HEK293 (cell line): ENCODE measurements around the gene MLH1.
"Not testable (repeated sequence)": the region's sequence is repeated elsewhere in the genome, so short reads cannot be mapped to it uniquely, and the experiment has no call there.

Experiments
- CTCF ChIA-PET: fragments of 350-600 bp; formaldehyde crosslinking; extraction: SDS; loops from one replicate; lab custom pipeline; 2021; ENCODE audit warnings: antibody characterized with exemption; lab: Yijun Ruan, JAX
- POLR2A ChIA-PET: fragments of 300-600 bp; formaldehyde crosslinking; extraction: SDS; loops from one replicate; lab custom pipeline; 2020; ENCODE audit warnings: antibody characterized with exemption, inconsistent platforms; lab: Yijun Ruan, JAX
- H3K27ac ChIP-seq: fragments of 200-500 bp; sonication (Bioruptor generic); 2 replicates; pipeline ENCODE4 v1.5.1; 2014; ENCODE audit warnings: low read depth, low read length, control low read depth, inconsistent platforms; ENCODE audit errors: extremely low read depth
- H3K36me3 ChIP-seq, 2 experiments: fragments of 200-500 bp in 1 of 2; sonication (Bioruptor generic) in 1 of 2; 1 replicate in 1 of 2; 2 replicates in 1 of 2; pipeline ENCODE4 v1.5.1; 2014 to 2017; ENCODE audit warnings: inconsistent platforms in 2 of 2, low read length in 2 of 2; ENCODE audit not compliant: control insufficient read depth in 2 of 2, insufficient read depth in 1 of 2
- H3K4me1 ChIP-seq: fragments of 200-500 bp; sonication (Bioruptor generic); 2 replicates; pipeline ENCODE4 v1.5.1; 2014; ENCODE audit warnings: mild to moderate bottlenecking, low read length, inconsistent platforms; ENCODE audit not compliant: control insufficient read depth, insufficient read depth
- H3K4me3 ChIP-seq: 2 replicates; pipeline ENCODE4 v1.5.1; 2011; ENCODE audit warnings: low read depth, mild to moderate bottlenecking, control low read depth, low read length, moderate library complexity
- H3K9me3 ChIP-seq: fragments of 200-500 bp; sonication (Bioruptor generic); 2 replicates; pipeline ENCODE4 v1.5.1; 2014; ENCODE audit warnings: low read depth, low read length, inconsistent platforms; ENCODE audit not compliant: control insufficient read depth, insufficient read depth
- KLF16 ChIP-seq: fragments of 450-650 bp; formaldehyde crosslinking; IDR thresholded peaks from 2 replicates; pipeline ENCODE4 v1.5.1; 2017; ENCODE audit warnings: missing biosample characterization, missing genetic modification characterization
- PRDM10 ChIP-seq: fragments of 450-650 bp; formaldehyde crosslinking; IDR thresholded peaks from 2 replicates; pipeline ENCODE4 v1.5.1; 2016; ENCODE audit warnings: missing biosample characterization, missing genetic modification characterization
- PRDM2 ChIP-seq: fragments of 450-650 bp; formaldehyde crosslinking; IDR thresholded peaks from 2 replicates; pipeline ENCODE4 v1.5.1; 2016; ENCODE audit warnings: missing biosample characterization, missing genetic modification characterization, borderline replicate concordance
- SCRT1 ChIP-seq: fragments of 450-650 bp; formaldehyde crosslinking; IDR thresholded peaks from 2 replicates; pipeline ENCODE4 v1.5.1; 2016; ENCODE audit warnings: missing biosample characterization, missing genetic modification characterization, borderline replicate concordance
- SETDB1 ChIP-seq: IDR thresholded peaks from one replicate; pipeline ENCODE4 v1.6.1; 2017; ENCODE audit warnings: mild to moderate bottlenecking, low read length, moderate library complexity, mixed read lengths; ENCODE audit not compliant: insufficient read length
- ZBTB26 ChIP-seq: fragments of 450-650 bp; formaldehyde crosslinking; optimal IDR thresholded peaks from 2 replicates; pipeline ENCODE3; 2016; ENCODE audit warnings: missing biosample characterization, mild to moderate bottlenecking, missing genetic modification characterization
- ZFP3 ChIP-seq: fragments of 450-650 bp; formaldehyde crosslinking; IDR thresholded peaks from 2 replicates; pipeline ENCODE4 v1.5.1; 2016; ENCODE audit warnings: low read depth, missing biosample characterization, missing genetic modification characterization
- ZFP69B ChIP-seq: fragments of 450-650 bp; formaldehyde crosslinking; IDR thresholded peaks from 2 replicates; pipeline ENCODE4 v1.5.1; 2016; ENCODE audit warnings: missing biosample characterization, missing genetic modification characterization
- ZNF155 ChIP-seq: fragments of 450-650 bp; formaldehyde crosslinking; IDR thresholded peaks from 2 replicates; pipeline ENCODE4 v1.5.1; 2016; ENCODE audit warnings: missing biosample characterization, missing genetic modification characterization
- ZNF292 ChIP-seq: fragments of 450-650 bp; formaldehyde crosslinking; IDR thresholded peaks from 2 replicates; pipeline ENCODE4 v1.5.1; 2016; ENCODE audit warnings: low read depth, missing biosample characterization, missing genetic modification characterization, borderline replicate concordance
- ZNF510 ChIP-seq: fragments of 450-650 bp; formaldehyde crosslinking; IDR thresholded peaks from 2 replicates; pipeline ENCODE4 v1.5.1; 2018; ENCODE audit warnings: mild to moderate bottlenecking, missing genetic modification characterization, missing biosample characterization; ENCODE audit not compliant: insufficient replicate concordance
- ZNF747 ChIP-seq: fragments of 450-650 bp; formaldehyde crosslinking; IDR thresholded peaks from 2 replicates; pipeline ENCODE4 v1.5.1; 2016; ENCODE audit warnings: missing biosample characterization, missing genetic modification characterization
- ZNF791 ChIP-seq: fragments of 450-650 bp; formaldehyde crosslinking; IDR thresholded peaks from 2 replicates; pipeline ENCODE4 v1.5.1; 2016; ENCODE audit warnings: missing biosample characterization, missing genetic modification characterization
- TF ChIP-seq, protein P1 (sequence below): fragments of 450-650 bp; formaldehyde crosslinking; IDR thresholded peaks from 2 replicates; pipeline ENCODE4 v1.5.1; 2016; ENCODE audit warnings: missing biosample characterization, missing genetic modification characterization
- TF ChIP-seq, protein P2 (sequence below): fragments of 450-650 bp; formaldehyde crosslinking; IDR thresholded peaks from 2 replicates; pipeline ENCODE4 v1.5.1; 2016; ENCODE audit warnings: missing biosample characterization, missing genetic modification characterization
- TF ChIP-seq, protein P3 (sequence below): fragments of 450-650 bp; formaldehyde crosslinking; IDR thresholded peaks from 2 replicates; pipeline ENCODE4 v1.5.1; 2016; ENCODE audit warnings: missing biosample characterization, missing genetic modification characterization, borderline replicate concordance

The MLH1 gene

DNA sequence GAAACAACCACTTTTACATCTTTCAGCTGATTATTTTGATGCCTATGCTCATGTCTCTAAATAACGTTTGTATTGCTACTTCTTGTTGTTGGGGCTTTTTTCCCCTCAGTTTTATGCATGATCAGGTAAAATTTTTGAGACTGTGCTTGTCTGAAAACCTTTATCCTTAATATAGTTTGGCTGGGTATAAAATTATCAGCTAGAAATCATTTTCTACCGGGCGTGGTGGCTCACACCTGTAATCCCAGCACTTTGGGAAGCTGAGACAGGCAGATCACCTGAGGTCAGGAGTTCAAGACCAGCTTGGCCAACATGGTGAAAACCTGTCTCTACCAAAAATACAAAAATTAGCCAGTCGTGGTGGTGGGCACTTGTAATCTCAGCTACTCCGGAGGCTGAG lies 45.5 kb upstream of the MLH1 start:
- TF ChIP-seq SETDB1 = peak; percentile 35
- TF ChIP-seq, all 188 proteins: peak for 1; not testable (repeated sequence) for 187
- H3K27ac ChIP-seq, CTCF ChIA-PET, POLR2A ChIA-PET, H3K4me3 ChIP-seq, H3K9me3 ChIP-seq, H3K4me1 ChIP-seq, H3K36me3 ChIP-seq: not testable (repeated sequence)

GRCh38 chr3:36954452-36955134 lies 38.7 kb upstream of the MLH1 start:
- no peak overlapping the region for H3K27ac ChIP-seq
- no peaks in the 10 kb centered on the region for H3K4me1 ChIP-seq
- no peaks in the 10 kb centered on the region for H3K36me3 ChIP-seq
- ChIA-PET CTCF (interaction anchor here (1.1 to 1.4 kb wide), 2 partner anchors 15 to 162 kb away, joined by 3 read pairs; no protein-coding TSS in a partner anchor), POLR2A (no interaction called here)
- no peaks in the 10 kb centered on the region for H3K9me3 ChIP-seq
- no peak overlapping the region for H3K4me3 ChIP-seq
- TF ChIP-seq, protein P1, sequence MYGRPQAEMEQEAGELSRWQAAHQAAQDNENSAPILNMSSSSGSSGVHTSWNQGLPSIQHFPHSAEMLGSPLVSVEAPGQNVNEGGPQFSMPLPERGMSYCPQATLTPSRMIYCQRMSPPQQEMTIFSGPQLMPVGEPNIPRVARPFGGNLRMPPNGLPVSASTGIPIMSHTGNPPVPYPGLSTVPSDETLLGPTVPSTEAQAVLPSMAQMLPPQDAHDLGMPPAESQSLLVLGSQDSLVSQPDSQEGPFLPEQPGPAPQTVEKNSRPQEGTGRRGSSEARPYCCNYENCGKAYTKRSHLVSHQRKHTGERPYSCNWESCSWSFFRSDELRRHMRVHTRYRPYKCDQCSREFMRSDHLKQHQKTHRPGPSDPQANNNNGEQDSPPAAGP (tag by site-specific recombination) = no peak
- TF ChIP-seq, protein P2, sequence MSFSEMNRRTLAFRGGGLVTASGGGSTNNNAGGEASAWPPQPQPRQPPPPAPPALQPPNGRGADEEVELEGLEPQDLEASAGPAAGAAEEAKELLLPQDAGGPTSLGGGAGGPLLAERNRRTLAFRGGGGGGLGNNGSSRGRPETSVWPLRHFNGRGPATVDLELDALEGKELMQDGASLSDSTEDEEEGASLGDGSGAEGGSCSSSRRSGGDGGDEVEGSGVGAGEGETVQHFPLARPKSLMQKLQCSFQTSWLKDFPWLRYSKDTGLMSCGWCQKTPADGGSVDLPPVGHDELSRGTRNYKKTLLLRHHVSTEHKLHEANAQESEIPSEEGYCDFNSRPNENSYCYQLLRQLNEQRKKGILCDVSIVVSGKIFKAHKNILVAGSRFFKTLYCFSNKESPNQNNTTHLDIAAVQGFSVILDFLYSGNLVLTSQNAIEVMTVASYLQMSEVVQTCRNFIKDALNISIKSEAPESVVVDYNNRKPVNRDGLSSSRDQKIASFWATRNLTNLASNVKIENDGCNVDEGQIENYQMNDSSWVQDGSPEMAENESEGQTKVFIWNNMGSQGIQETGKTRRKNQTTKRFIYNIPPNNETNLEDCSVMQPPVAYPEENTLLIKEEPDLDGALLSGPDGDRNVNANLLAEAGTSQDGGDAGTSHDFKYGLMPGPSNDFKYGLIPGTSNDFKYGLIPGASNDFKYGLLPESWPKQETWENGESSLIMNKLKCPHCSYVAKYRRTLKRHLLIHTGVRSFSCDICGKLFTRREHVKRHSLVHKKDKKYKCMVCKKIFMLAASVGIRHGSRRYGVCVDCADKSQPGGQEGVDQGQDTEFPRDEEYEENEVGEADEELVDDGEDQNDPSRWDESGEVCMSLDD (tag by site-specific recombination) = no peak
- TF ChIP-seq ZFP69B (tag by site-specific recombination) = no peak
- TF ChIP-seq ZNF155 (tag by site-specific recombination) = no peak
- no peak for TF ChIP-seq ZNF747
- TF ChIP-seq ZNF292 = no peak
- no peak for TF ChIP-seq KLF16 (tag by site-specific recombination)
- no peak for TF ChIP-seq SCRT1 (tag by site-specific recombination)
- no peak for TF ChIP-seq ZBTB26
- TF ChIP-seq SETDB1 = no peak
- no peak for TF ChIP-seq PRDM2
- TF ChIP-seq PRDM10 (tag by site-specific recombination) = no peak
- TF ChIP-seq ZNF510 (tag by site-specific recombination) = no peak
- no peak for TF ChIP-seq ZFP3
- TF ChIP-seq, protein P3, sequence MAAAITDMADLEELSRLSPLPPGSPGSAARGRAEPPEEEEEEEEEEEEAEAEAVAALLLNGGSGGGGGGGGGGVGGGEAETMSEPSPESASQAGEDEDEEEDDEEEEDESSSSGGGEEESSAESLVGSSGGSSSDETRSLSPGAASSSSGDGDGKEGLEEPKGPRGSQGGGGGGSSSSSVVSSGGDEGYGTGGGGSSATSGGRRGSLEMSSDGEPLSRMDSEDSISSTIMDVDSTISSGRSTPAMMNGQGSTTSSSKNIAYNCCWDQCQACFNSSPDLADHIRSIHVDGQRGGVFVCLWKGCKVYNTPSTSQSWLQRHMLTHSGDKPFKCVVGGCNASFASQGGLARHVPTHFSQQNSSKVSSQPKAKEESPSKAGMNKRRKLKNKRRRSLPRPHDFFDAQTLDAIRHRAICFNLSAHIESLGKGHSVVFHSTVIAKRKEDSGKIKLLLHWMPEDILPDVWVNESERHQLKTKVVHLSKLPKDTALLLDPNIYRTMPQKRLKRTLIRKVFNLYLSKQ (tag by site-specific recombination) = no peak
- TF ChIP-seq ZNF791 = no peak
